Activated gamma-delta T cell (primary cell): ENCODE measurements around the gene PIGK.

ENCODE experiments used
- DNase-seq: peaks from one replicate; lab custom pipeline; 2025; lab: John Stamatoyannopoulos, UW

Gene PIGK

GRCh38 chr1:77096496-77097255 is 122.6 kb downstream of the PIGK start:
- no peak for DNase-seq

GRCh38 chr1:77095236-77095635 is 124.0 kb downstream of the PIGK start:
- DNase-seq = no peak

- no peak for DNase-seq
These were observed 129.5 kb downstream of the PIGK start for GRCh38 chr1:77089756-77090155.

- DNase-seq = no peak
These were observed 134.1 kb downstream of the PIGK start for GRCh38 chr1:77085109-77085508.

GRCh38 chr1:77084457-77084856 is 134.8 kb downstream of the PIGK start:
- DNase-seq = no peak

GRCh38 chr1:77081834-77082233 is 137.4 kb downstream of the PIGK start:
- DNase-seq = no peak

- DNase-seq = no peak
These were observed 142.5 kb downstream of the PIGK start for GRCh38 chr1:77076759-77077158.

GRCh38 chr1:77068013-77068412 is 151.2 kb downstream of the PIGK start:
- no peak for DNase-seq

- no peak for DNase-seq
These were observed 153.4 kb downstream of the PIGK start for GRCh38 chr1:77065693-77066342.

GRCh38 chr1:77064246-77064645 is 155.0 kb downstream of the PIGK start:
- no peak for DNase-seq

- no peak for DNase-seq
These were observed 156.1 kb downstream of the PIGK start for GRCh38 chr1:77063118-77063517.

- no peak for DNase-seq
These were observed 158.1 kb downstream of the PIGK start for GRCh38 chr1:77061162-77061561.

- no peak for DNase-seq
These were observed 159.2 kb downstream of the PIGK start for GRCh38 chr1:77060000-77060399.

- DNase-seq = no peak
These were observed 161.1 kb downstream of the PIGK start for GRCh38 chr1:77057994-77058585.

GRCh38 chr1:77056525-77056924 is 162.7 kb downstream of the PIGK start:
- DNase-seq = no peak

- DNase-seq = no peak
These were observed 167.8 kb downstream of the PIGK start for GRCh38 chr1:77051425-77051824.

GRCh38 chr1:77048615-77049005 is 170.6 kb downstream of the PIGK start:
- DNase-seq = no peak

- DNase-seq = no peak
These were observed 171.1 kb downstream of the PIGK start for GRCh38 chr1:77047978-77048614.

- DNase-seq = no peak
These were observed 171.7 kb downstream of the PIGK start for GRCh38 chr1:77047575-77047974.

- no peak for DNase-seq
These were observed 174.9 kb downstream of the PIGK start for GRCh38 chr1:77044133-77044849.

- no peak for DNase-seq
These were observed 178.4 kb downstream of the PIGK start for GRCh38 chr1:77040826-77041225.

- no peak for DNase-seq
These were observed 179.5 kb downstream of the PIGK start for GRCh38 chr1:77039739-77040138.
